ENCODE data around the gene TRAF3IP1. TPM values are rescaled to one million over a fixed set of nuclear protein-coding genes. Genes with fewer than 3 reads are reported as not detected.
A peak's percentile ranks its signal among the peaks of the same experiment; 100 is the strongest.

The TRAF3IP1 gene
- total and polyA plus RNA-seq, 2 of the 13 experiments (the other 11 are each of a cell fraction or from before 2014, with no cell fraction given) = 4.1 to 12.9 TPM

GRCh38 chr2:238403632-238404405 is 83.5 kb downstream of the TRAF3IP1 start (continued):
- TF ChIP-seq, protein P1, sequence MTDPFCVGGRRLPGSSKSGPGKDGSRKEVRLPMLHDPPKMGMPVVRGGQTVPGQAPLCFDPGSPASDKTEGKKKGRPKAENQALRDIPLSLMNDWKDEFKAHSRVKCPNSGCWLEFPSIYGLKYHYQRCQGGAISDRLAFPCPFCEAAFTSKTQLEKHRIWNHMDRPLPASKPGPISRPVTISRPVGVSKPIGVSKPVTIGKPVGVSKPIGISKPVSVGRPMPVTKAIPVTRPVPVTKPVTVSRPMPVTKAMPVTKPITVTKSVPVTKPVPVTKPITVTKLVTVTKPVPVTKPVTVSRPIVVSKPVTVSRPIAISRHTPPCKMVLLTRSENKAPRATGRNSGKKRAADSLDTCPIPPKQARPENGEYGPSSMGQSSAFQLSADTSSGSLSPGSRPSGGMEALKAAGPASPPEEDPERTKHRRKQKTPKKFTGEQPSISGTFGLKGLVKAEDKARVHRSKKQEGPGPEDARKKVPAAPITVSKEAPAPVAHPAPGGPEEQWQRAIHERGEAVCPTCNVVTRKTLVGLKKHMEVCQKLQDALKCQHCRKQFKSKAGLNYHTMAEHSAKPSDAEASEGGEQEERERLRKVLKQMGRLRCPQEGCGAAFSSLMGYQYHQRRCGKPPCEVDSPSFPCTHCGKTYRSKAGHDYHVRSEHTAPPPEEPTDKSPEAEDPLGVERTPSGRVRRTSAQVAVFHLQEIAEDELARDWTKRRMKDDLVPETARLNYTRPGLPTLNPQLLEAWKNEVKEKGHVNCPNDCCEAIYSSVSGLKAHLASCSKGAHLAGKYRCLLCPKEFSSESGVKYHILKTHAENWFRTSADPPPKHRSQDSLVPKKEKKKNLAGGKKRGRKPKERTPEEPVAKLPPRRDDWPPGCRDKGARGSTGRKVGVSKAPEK (CRISPR knock-in tag; IDR thresholded peaks at IDR 0.05; ENCODE audit: borderline replicate concordance) = 0 out of 2 replicates have a peak, but pooled peaks have one; percentile 26
- TF ChIP-seq MTA3 (CRISPR knock-in tag; IDR thresholded peaks at IDR 0.05) (no peak), IRF1 (CRISPR knock-in tag; IDR thresholded peaks at IDR 0.05; ENCODE audit: low read depth) (no peak), GATAD1 (CRISPR knock-in tag; IDR thresholded peaks at IDR 0.05) (peak; percentile 33), NR3C1 (CRISPR knock-in tag; IDR thresholded peaks at IDR 0.05) (no peak), HOXA5 (CRISPR knock-in tag; IDR thresholded peaks at IDR 0.05) (no peak), ZNF652 (CRISPR knock-in tag; IDR thresholded peaks at IDR 0.05; ENCODE audit: borderline replicate concordance, low read depth) (no peak), SUZ12 (IDR thresholded peaks at IDR 0.05; ENCODE audit: low read depth, low read length) (no peak), ZNF674 (CRISPR knock-in tag; IDR thresholded peaks at IDR 0.05; ENCODE audit: low read depth) (no peak; the same call in 1 of the 2 replicates), SP2 (CRISPR knock-in tag; IDR thresholded peaks at IDR 0.05) (no peak), SSRP1 (CRISPR knock-in tag; IDR thresholded peaks at IDR 0.05) (peak; percentile 90), KDM1A (CRISPR knock-in tag; IDR thresholded peaks at IDR 0.05) (no peak), MED1 (CRISPR knock-in tag; IDR thresholded peaks at IDR 0.05) (peak; percentile 64), ZNF577 (CRISPR knock-in tag; IDR thresholded peaks at IDR 0.05; ENCODE audit: borderline replicate concordance, low read depth) (no peak), ZBTB42 (CRISPR knock-in tag; IDR thresholded peaks at IDR 0.05) (no peak), PHF20 (CRISPR knock-in tag; IDR thresholded peaks at IDR 0.05) (peak; percentile 53; the same call in 1 of the 2 replicates), ZNF788 (CRISPR knock-in tag; IDR thresholded peaks at IDR 0.05; ENCODE audit: borderline replicate concordance) (no peak; the same call in 1 of the 2 replicates), SIN3A (IDR thresholded peaks at IDR 0.05; ENCODE audit: borderline replicate concordance, low read depth, low read length) (no peak), ZNF598 (CRISPR knock-in tag; IDR thresholded peaks at IDR 0.05; ENCODE audit: borderline replicate concordance) (no peak), NCOA2 (CRISPR knock-in tag; IDR thresholded peaks at IDR 0.05) (0 out of 2 replicates have a peak, but pooled peaks have one; percentile 55), CBX1 (IDR thresholded peaks at IDR 0.05; ENCODE audit: low read depth) (no peak), E2F2 (CRISPR knock-in tag; IDR thresholded peaks at IDR 0.05; ENCODE audit: borderline replicate concordance) (no peak), PHB2 (IDR thresholded peaks at IDR 0.05; ENCODE audit: partially characterized antibody) (no peak), HOXD1 (CRISPR knock-in tag; IDR thresholded peaks at IDR 0.05) (no peak)
- TF ChIP-seq, protein P2, sequence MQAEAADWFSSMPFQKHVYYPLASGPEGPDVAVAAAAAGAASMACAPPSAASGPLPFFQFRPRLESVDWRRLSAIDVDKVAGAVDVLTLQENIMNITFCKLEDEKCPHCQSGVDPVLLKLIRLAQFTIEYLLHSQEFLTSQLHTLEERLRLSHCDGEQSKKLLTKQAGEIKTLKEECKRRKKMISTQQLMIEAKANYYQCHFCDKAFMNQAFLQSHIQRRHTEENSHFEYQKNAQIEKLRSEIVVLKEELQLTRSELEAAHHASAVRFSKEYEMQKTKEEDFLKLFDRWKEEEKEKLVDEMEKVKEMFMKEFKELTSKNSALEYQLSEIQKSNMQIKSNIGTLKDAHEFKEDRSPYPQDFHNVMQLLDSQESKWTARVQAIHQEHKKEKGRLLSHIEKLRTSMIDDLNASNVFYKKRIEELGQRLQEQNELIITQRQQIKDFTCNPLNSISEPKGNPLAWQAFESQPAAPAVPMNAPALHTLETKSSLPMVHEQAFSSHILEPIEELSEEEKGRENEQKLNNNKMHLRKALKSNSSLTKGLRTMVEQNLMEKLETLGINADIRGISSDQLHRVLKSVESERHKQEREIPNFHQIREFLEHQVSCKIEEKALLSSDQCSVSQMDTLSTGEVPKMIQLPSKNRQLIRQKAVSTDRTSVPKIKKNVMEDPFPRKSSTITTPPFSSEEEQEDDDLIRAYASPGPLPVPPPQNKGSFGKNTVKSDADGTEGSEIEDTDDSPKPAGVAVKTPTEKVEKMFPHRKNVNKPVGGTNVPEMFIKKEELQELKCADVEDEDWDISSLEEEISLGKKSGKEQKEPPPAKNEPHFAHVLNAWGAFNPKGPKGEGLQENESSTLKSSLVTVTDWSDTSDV (CRISPR knock-in tag; IDR thresholded peaks at IDR 0.05) = no peak
